ENCODE results near the gene PDE3A.

The PDE3A gene

DNA sequence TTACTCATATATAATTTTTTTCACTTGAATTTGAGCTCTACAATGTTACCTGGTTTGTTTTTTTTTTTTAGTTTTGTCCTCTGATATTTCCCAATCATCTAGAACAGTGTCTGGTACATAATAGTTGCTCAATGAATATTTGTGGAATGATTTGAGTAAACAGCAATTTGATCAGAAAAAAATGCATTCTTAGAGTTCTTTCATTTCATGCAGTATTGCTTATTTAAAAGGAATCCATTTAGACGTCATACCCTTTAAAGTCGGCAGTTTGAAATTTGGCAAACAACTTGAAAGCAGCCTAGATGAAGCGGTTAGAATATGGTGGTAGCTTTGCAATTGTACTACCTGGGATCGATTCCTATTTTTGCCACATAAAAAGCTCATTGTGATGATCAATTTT, 140.0 kb downstream of the PDE3A start:
- Histone ChIP-seq H3K4me3 (ENCODE audit: low read length, poor library complexity, severe bottlenecking) (no peak overlapping the region), H4K20me1 (ENCODE audit: insufficient read depth, low read length, poor library complexity, severe bottlenecking) (no peaks in the 10 kb centered on the region), H3K27me3 (ENCODE audit: insufficient read depth, low read length, poor library complexity, severe bottlenecking) (no peaks in the 10 kb centered on the region), H3K4me2 (ENCODE audit: low read depth, low read length, poor library complexity, severe bottlenecking) (no peak overlapping the region), H3K79me2 (ENCODE audit: insufficient read depth, low read length) (no peaks in the 10 kb centered on the region), H3F3A (ENCODE audit: low read depth) (no peaks in the 10 kb centered on the region), H3K9ac (ENCODE audit: low read depth, low read length, poor library complexity, severe bottlenecking) (no peak overlapping the region), H2AFZ (ENCODE audit: low read length) (no peak overlapping the region), H3K4me1 (ENCODE audit: insufficient read depth, low read length, poor library complexity, severe bottlenecking) (no peaks in the 10 kb centered on the region), H3K9me2 (replicated peaks; ENCODE audit: low read depth, low read length) (no peaks in the 10 kb centered on the region), H3K36me3 (ENCODE audit: insufficient read depth, low read length) (no peaks in the 10 kb centered on the region), H3K9me3 (ENCODE audit: insufficient read depth, low read depth, low read length) (no peaks in the 10 kb centered on the region)
- no peak for TF ChIP-seq EZH2phosphoT487 (IDR thresholded peaks at IDR 0.05; ENCODE audit: borderline replicate concordance)
- TF ChIP-seq, protein P1, sequence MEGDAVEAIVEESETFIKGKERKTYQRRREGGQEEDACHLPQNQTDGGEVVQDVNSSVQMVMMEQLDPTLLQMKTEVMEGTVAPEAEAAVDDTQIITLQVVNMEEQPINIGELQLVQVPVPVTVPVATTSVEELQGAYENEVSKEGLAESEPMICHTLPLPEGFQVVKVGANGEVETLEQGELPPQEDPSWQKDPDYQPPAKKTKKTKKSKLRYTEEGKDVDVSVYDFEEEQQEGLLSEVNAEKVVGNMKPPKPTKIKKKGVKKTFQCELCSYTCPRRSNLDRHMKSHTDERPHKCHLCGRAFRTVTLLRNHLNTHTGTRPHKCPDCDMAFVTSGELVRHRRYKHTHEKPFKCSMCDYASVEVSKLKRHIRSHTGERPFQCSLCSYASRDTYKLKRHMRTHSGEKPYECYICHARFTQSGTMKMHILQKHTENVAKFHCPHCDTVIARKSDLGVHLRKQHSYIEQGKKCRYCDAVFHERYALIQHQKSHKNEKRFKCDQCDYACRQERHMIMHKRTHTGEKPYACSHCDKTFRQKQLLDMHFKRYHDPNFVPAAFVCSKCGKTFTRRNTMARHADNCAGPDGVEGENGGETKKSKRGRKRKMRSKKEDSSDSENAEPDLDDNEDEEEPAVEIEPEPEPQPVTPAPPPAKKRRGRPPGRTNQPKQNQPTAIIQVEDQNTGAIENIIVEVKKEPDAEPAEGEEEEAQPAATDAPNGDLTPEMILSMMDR (conservative IDR thresholded peaks at IDR 0.05; ENCODE audit: low read length) = no peak

GRCh38 chr12:20508962-20509361, 140.6 kb downstream of the PDE3A start:
- no peaks in the 10 kb centered on the region for H3K9me3 ChIP-seq (ENCODE audit: insufficient read depth, low read depth, low read length)
- no peaks in the 10 kb centered on the region for H3F3A ChIP-seq (ENCODE audit: low read depth)
- H4K20me1 ChIP-seq (ENCODE audit: insufficient read depth, low read length, poor library complexity, severe bottlenecking) = no peaks in the 10 kb centered on the region
- no peak overlapping the region for H3K9ac ChIP-seq (ENCODE audit: low read depth, low read length, poor library complexity, severe bottlenecking)
- no peak for TF ChIP-seq EZH2phosphoT487 (IDR thresholded peaks at IDR 0.05; ENCODE audit: borderline replicate concordance)
- TF ChIP-seq, protein P1 (conservative IDR thresholded peaks at IDR 0.05; ENCODE audit: low read length) = no peak
- no peak overlapping the region for H3K4me2 ChIP-seq (ENCODE audit: low read depth, low read length, poor library complexity, severe bottlenecking)
- no peaks in the 10 kb centered on the region for H3K79me2 ChIP-seq (ENCODE audit: insufficient read depth, low read length)
- H3K27me3 ChIP-seq (ENCODE audit: insufficient read depth, low read length, poor library complexity, severe bottlenecking) = no peaks in the 10 kb centered on the region
- H3K4me3 ChIP-seq (ENCODE audit: low read length, poor library complexity, severe bottlenecking) = no peak overlapping the region
- no peak overlapping the region for H2AFZ ChIP-seq (ENCODE audit: low read length)
- no peaks in the 10 kb centered on the region for H3K4me1 ChIP-seq (ENCODE audit: insufficient read depth, low read length, poor library complexity, severe bottlenecking)
- no peaks in the 10 kb centered on the region for H3K9me2 ChIP-seq (replicated peaks; ENCODE audit: low read depth, low read length)
- no peaks in the 10 kb centered on the region for H3K36me3 ChIP-seq (ENCODE audit: insufficient read depth, low read length)

DNA sequence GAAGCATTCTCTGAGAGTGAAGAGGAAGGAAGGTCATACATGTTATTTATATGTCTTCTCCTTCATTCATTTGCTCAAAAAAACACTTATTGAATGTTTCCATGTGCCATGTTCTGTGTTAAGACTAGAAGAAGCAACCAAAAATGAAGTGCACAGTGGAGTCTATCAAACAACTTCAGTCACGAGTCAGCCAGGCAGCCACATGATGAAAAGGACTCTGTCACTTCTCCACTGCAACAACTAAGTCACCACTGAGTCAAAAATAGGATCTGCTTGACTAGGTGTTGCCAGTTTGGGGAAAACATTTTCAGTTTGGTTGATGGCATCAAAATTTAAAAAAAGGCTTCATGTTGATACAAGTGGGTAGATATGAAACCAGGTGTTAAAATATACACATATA, 142.5 kb downstream of the PDE3A start:
- Histone ChIP-seq H2AFZ (ENCODE audit: low read length) (no peak overlapping the region), H4K20me1 (ENCODE audit: insufficient read depth, low read length, poor library complexity, severe bottlenecking) (no peaks in the 10 kb centered on the region), H3K36me3 (ENCODE audit: insufficient read depth, low read length) (no peaks in the 10 kb centered on the region)

More for the DNA sequence above, 142.5 kb downstream of the PDE3A start:
- Histone ChIP-seq H3K9me2 (replicated peaks; ENCODE audit: low read depth, low read length) (no peaks in the 10 kb centered on the region), H3K4me2 (ENCODE audit: low read depth, low read length, poor library complexity, severe bottlenecking) (no peak overlapping the region), H3K4me3 (ENCODE audit: low read length, poor library complexity, severe bottlenecking) (no peak overlapping the region), H3K9me3 (ENCODE audit: insufficient read depth, low read depth, low read length) (no peaks in the 10 kb centered on the region), H3K9ac (ENCODE audit: low read depth, low read length, poor library complexity, severe bottlenecking) (no peak overlapping the region), H3K27me3 (ENCODE audit: insufficient read depth, low read length, poor library complexity, severe bottlenecking) (no peaks in the 10 kb centered on the region), H3K79me2 (ENCODE audit: insufficient read depth, low read length) (no peaks in the 10 kb centered on the region), H3K4me1 (ENCODE audit: insufficient read depth, low read length, poor library complexity, severe bottlenecking) (no peaks in the 10 kb centered on the region), H3F3A (ENCODE audit: low read depth) (no peaks in the 10 kb centered on the region)
- TF ChIP-seq EZH2phosphoT487 (IDR thresholded peaks at IDR 0.05; ENCODE audit: borderline replicate concordance) = no peak
- TF ChIP-seq, protein P1 (conservative IDR thresholded peaks at IDR 0.05; ENCODE audit: low read length) = no peak

Measured in Loucy (cell line).